GM19372 (cell line): ENCODE data around the gene RBM44.
"Not testable (repeated sequence)": the region's sequence is repeated elsewhere in the genome, so short reads cannot be mapped to it uniquely, and the experiment has no call there.

Experiments
- ATAC-seq: cut with Tn5 transposase; IDR thresholded peaks from one replicate; pipeline ENCODE4 v1.9.1; 2021; ENCODE audit warnings: mild to moderate bottlenecking, low read depth, moderate library complexity; ENCODE audit not compliant: unreplicated experiment

The RBM44 gene

DNA sequence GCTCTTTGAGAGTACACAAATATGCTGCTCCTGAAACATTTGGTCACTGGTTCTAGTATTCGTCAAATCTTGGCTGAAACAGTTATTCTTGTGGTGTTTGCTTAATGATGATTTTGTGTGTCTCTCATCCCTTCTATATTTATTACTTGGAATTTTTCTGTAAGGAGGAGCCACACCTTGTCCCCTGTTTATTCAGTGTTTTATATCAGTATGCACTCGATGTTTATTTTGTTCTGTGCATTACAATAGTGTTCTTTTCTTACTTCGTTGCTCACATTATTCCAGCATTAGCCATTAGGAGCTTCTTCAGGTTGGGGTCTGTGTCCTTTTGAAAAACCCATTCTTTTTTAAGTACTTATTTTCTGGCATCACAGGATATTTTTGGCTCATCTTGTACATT lies 55.7 kb downstream of the RBM44 start:
- ATAC-seq, result no peak

DNA sequence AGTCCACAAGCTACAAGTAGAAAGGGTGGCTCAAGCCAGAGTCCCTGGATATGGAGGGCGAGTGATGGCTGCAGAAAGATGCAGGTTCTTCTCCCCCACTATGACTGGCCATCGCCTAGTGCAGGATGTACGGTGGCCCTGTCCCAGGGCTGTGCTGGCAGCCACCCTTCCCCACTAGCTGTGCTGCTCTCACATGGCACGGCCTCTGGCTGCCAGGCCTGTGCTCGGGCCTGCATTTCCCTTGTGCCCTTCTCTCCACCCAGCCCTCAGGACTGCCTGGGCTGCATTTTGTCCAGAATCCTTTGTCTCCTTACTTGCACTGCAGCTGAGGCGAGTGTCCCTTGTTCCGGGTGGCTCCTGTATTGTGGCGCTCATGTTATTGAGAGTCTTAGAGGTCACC lies 59.2 kb downstream of the RBM44 start:
- no peak for ATAC-seq

- no peak for ATAC-seq
Measured at GRCh38 chr2:237858294-237859081, 59.9 kb downstream of the RBM44 start.

DNA sequence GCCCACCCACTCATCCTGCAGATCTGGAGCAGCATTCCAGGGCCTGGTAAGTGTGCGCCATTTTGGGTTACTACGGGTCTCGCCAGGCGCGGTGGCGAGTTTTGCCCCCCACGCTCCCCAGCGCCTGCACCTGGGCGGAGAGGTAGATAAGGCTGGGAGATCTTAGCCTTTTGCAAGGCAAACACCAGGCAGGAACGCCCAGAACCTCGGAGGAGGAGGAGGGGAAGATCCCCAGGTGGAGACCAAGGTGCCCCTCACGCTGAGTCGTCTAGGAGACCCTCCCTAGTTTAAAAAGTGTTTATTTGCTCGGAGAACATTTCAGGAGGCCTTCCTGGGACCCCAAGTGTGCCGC lies 60.5 kb downstream of the RBM44 start:
- no peak for ATAC-seq

GRCh38 chr2:237859533-237860272 lies 61.1 kb downstream of the RBM44 start, which contains the start of gene RAMP1:
Gene RAMP1 (plus strand): TSS chr2:237859623. CDS start chr2:237859676, 53 bp downstream.
- ATAC-seq, result no peak

- no peak for ATAC-seq
Measured at GRCh38 chr2:237860273-237860935, 61.8 kb downstream of the RBM44 start.

- no peak for ATAC-seq
Measured at GRCh38 chr2:237861875-237862527, 63.4 kb downstream of the RBM44 start.

DNA sequence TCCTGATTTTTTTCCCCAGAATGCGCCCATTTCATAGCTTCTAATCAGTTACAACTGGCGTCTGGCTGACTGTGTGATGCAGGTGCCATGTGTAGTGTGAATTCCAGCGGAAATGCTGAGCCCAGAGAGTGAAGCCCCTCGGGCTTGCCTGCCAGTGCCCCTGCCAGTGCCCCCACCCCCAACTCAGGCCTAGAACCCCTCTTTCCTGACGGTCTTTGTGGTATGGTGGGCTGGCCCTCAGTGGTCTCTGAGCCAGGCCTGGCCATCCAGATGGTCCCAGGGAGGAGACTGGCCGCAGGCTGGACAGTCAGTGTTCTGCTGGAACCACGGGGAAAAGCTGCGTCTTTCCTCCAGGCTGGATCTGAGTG lies 63.9 kb downstream of the RBM44 start:
- ATAC-seq, result no peak

DNA sequence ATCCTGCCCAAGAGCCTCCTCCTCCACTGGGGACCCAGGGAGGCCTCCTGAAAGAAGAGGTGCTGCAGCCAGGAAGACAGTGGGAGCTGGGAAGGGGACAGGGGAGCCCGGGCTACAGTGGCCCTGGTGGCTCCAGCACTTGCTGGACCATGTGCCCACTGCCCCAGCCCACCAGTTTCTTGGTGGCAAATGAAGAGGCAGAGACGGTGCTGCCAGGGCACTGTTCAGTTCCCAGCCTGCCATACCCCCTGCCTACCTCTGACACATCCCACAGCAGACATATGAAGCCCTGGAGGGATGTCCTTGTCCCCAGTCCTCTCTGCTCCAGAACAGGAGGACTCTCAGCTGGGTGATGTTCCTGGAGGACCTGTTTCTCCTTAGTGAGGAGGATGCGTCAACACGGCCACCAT lies 64.5 kb downstream of the RBM44 start:
- ATAC-seq, result no peak

DNA sequence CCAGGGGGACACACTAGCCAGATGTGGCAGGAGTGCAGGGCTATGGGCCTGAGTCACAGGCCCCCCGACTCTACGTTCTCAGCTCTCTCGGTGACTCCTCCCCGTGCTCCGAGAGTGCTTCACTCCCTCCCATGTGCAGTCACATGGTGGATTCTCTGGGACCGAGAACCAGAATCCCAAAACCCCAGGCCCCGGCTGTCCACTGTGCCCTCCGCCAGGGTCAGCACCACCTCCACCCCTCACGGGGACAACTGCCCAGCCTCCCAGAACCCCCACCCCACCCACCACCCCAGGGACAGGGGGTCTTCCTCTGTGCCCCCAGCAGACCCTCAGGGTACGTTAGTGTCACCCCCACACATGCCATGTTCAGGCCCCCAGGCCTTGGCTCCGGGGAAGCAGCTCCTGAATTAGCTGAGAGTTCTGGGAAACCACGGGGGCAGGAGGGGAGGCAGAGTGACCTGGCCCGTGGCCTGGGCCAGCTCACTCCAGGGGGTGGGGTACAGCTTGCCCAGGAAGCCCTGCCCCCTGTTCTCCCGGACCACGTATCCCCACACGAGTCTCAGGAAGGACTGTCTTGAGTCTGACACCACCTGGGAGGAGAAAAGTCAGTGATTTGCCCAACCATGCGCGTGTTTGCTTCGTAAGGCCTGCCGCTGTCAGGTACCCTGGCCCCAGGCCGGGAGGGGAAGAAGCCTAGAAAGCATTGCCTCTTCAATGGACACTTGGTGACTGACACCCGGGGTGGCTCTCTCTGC lies 65.3 kb downstream of the RBM44 start:
- ATAC-seq, result no peak

GRCh38 chr2:237864444-237864931 lies 65.9 kb downstream of the RBM44 start:
- no peak for ATAC-seq

DNA sequence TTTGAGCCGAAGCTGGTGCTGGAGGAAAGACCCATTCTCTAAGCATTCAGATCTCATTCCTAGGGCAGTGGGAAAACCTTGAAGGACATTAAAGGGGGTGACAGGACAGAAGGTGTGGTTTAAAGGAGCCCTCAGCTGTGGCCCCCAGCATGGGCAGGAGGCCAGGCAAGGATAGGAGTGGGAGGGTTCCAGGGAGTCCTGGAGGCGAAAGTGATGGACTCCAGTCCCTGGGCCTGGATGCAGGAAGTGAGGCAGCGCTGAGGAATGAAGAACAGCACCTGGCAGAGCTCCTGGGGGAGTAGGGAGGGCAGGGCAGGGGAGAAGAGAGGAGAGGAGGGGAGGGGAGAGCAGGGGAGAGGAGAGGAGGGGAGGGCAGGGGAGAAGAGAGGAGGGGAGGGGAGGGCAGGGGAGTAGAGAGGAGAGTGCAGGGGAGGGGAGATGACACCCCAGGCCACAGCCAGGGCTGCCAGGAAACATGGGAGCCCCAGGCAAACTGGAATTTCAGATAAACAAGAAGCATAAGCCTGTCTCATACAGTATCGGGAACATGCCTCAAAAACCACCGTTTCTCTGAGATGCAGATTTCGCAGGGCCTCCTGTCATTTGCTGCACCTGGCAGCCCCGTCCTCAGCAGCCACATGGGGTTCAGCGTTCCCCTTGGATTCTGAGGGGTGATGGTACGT lies 66.5 kb downstream of the RBM44 start:
- ATAC-seq, result no peak

DNA sequence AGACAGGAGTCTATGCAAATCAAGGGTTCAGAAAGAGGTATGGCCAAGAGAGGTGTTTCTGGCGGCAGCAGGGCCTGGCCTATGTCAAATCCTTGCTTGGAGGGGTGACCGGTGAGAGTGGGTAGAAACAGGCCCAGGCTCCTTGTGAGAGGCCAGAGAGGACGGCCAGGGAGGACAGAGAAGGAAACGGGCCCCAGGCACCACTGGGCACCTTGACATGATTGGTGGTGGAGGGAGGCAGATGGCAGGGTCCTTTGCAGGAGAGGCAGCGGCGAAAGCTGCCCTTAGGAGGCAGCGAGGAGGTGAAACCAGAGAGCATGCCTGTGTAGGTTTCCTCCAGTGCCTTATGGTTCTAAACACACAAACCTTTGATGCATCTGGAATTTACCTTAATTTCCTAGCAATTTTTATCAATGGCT lies 67.1 kb downstream of the RBM44 start:
- ATAC-seq, result no peak

DNA sequence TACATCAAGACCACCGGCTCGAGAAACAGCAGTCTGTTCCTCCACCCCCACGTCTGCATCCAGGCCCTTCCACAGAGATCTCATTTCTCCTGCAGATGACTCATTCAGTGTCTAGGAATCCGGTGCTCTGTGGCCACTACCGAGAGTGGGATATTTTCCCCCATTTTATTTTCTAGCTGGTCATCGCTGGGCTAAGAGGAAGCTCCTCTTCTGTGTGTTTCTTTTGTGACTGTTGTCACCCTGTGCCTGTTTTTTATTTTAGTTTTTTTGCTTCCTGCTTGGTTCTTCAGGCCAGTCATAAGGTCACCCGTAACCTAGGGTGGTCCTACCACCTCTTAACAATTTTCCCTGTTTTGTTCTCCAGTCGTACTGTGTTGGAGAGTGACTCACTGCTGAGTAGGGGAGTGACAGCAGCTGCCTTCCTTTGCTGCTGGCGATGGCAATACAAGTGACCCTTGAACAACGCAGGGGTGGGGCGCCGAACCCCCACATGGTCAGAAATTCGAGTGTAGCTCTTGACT lies 67.6 kb downstream of the RBM44 start:
- no peak for ATAC-seq

DNA sequence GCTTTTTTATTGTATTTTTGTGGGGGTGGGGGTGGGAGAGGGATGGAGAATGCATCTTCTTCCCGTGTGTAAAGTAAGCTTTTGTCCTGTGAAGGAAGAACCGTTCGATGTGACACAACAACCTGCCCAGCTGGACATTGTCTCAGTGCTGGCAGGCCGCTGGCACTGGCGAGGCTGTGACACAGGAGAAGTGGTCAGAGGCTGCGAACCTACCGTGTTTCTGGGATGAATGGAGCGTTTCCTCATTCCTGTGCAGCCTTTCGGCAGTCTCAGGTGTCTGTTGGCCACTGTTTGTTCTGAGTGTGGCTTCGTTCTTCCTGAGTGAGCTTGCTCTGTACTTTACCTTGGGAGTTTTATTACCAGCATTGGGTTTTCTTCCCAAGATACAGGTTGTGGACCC lies 68.9 kb downstream of the RBM44 start:
- no peak for ATAC-seq

DNA sequence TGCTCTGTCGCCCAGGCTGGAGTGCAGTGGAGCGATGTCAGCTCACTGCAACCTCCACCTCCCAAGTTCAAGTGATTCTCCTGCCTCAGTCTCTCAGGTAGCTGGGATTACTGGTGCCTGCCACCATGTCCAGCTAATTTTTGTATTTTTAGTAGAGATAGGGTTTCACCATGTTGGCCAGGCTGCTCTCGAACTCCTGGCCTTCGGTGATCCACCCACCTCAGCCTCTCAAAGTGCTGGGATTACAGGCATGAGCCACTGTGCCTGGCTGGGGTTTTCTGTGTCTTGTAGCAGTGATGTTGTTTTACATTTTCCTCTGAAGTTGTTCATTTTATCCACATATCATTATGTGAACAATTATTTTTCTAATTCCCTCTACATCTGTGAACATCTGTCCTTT lies 69.5 kb downstream of the RBM44 start:
- ATAC-seq, result not testable (repeated sequence)

DNA sequence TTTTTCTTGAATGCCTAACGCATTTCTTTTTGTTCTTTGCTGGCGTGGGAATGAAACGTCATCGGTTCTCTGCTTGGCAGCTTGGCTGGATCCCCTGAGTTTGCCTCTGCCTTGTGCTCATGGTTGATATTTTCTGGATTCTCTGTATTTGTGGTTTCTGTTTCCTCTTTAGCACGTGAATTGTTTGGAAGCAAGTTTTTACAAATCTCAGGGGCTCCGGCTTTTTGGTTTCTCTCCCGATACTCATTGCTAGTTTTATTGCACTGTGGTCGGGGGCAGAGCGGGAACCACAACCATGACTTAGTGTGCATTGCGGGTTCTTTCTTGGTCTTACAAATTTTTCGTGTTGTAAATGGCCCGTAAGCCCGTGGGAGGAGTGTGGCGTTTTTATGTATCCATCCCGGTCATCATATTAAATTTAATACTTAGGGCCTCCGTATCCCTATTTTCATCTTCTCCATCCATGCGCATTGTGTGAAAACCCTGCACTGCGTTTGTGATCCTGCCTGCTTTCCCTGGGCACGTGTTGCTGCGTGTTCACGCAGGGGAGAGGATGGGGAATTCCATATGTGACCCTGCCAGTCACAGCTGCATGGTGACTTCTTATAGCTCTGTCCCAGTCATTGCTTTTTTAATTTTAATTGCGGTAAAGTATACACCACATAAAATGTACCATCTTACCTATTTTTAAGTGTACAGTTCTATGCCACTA lies 70.2 kb downstream of the RBM44 start:
- ATAC-seq, result no peak

GRCh38 chr2:237869343-237870102 lies 70.9 kb downstream of the RBM44 start:
- no peak for ATAC-seq
